ENCODE data around the gene EFHB.
"Not testable (repeated sequence)": the region's sequence is repeated elsewhere in the genome, so short reads cannot be mapped to it uniquely, and the experiment has no call there.

Gene EFHB

DNA sequence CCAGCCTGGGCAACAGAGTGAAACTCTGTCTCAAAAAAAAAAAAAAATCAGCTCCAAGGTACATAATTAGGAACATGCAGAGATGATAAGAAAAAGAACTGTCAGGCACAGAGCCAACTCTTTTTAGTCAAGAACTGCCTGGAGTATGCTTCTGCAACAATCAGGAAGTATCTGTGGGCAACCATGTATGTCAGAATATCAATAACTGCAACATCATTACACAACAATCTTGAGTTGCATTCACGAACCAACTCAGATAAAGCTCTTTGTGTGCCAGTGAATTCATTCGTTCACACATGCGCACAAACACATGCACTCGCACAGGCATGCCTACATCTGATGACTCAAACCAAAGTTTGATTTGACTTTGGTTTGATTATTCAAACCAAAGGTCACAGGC lies 32.1 kb downstream of the EFHB start:
- H3K9me3 Mint-ChIP-seq = peaks cover 11% of the 10 kb centered on the region
- no peaks in the 10 kb centered on the region for H3K27me3 Mint-ChIP-seq (ENCODE audit: low read depth, poor library complexity)
- H3K36me3 Mint-ChIP-seq (ENCODE audit: low read depth) = no peaks in the 10 kb centered on the region
- DNase-seq = no peak
- no peaks in the 10 kb centered on the region for H3K4me1 Mint-ChIP-seq
- TF ChIP-seq, protein P1, sequence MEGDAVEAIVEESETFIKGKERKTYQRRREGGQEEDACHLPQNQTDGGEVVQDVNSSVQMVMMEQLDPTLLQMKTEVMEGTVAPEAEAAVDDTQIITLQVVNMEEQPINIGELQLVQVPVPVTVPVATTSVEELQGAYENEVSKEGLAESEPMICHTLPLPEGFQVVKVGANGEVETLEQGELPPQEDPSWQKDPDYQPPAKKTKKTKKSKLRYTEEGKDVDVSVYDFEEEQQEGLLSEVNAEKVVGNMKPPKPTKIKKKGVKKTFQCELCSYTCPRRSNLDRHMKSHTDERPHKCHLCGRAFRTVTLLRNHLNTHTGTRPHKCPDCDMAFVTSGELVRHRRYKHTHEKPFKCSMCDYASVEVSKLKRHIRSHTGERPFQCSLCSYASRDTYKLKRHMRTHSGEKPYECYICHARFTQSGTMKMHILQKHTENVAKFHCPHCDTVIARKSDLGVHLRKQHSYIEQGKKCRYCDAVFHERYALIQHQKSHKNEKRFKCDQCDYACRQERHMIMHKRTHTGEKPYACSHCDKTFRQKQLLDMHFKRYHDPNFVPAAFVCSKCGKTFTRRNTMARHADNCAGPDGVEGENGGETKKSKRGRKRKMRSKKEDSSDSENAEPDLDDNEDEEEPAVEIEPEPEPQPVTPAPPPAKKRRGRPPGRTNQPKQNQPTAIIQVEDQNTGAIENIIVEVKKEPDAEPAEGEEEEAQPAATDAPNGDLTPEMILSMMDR (IDR thresholded peaks at IDR 0.05) = no peak
- H3K27ac Mint-ChIP-seq = no peak overlapping the region
- no peak overlapping the region for H3K4me3 Mint-ChIP-seq

DNA sequence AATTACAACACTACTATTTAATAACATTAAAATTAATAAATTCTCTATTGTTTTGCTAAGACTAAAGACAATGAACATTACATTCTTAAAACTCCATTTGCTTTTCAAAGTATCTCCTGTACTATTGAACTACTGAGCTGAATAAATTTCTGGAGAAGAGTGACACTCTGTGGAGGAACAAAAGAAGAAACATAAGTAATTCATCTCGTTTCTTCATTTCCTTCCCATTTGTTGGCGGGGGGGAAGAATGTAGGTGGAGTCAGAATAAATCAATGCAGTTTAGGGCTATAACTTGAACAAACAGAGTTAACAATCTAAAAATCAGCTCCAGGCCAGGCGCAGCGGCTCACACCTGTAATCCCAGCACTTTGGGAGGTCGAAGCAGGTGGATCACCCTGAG lies 32.7 kb downstream of the EFHB start:
- Mint-ChIP-seq H3K27ac (no peak overlapping the region), H3K4me3 (no peak overlapping the region), H3K27me3 (ENCODE audit: low read depth, poor library complexity) (peaks cover 4% of the 10 kb centered on the region), H3K36me3 (ENCODE audit: low read depth) (no peaks in the 10 kb centered on the region), H3K9me3 (peaks cover 10% of the 10 kb centered on the region), H3K4me1 (no peaks in the 10 kb centered on the region)
- no peak for DNase-seq
- TF ChIP-seq, protein P1 (IDR thresholded peaks at IDR 0.05) = no peak

DNA sequence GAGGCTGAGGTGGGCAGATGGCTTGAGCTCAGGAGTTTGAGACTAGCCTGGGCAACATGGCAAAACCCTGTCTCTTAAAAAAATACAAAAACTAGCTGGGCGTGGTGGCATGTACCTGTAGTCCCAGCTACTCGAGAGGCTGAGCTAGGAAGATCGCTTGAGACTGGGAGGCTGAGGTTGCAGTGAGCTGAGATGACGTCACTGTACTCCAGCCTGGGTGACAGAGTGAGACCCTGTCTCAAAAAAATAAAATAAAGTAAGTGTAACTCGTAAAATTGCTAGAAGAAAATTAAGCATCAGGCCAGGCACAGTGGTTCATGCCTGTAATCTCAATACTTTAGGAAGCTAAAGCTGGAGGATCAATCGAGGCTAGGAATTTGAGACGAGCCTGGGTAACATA lies 34.2 kb downstream of the EFHB start:
- H3K27me3 Mint-ChIP-seq (ENCODE audit: low read depth, poor library complexity) = not testable (repeated sequence)

DNA sequence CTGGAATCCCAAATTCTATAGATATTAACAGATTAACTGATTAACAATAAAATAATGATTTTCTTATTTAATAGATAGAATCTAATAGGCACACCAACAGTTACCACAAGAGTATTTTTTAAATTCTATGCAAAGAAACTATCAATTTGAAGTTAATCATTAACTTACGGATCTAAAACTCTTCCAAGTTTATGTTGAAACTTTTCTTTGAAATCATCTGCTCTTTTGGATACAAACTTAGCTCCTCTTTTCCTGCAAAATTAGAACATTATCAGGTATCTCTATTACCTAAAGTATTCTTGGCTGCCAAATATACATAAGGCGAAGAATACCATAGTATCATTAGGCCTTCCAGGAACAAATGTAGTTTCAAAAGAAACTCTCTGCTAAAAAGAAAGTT lies 34.8 kb downstream of the EFHB start:
- Mint-ChIP-seq H3K9me3 (no peaks in the 10 kb centered on the region), H3K27ac (no peak overlapping the region), H3K4me3 (no peak overlapping the region), H3K4me1 (no peaks in the 10 kb centered on the region), H3K27me3 (ENCODE audit: low read depth, poor library complexity) (peaks cover 9% of the 10 kb centered on the region), H3K36me3 (ENCODE audit: low read depth) (no peaks in the 10 kb centered on the region)
- DNase-seq = no peak
- TF ChIP-seq, protein P1 (IDR thresholded peaks at IDR 0.05) = no peak

More for the DNA sequence above, 34.2 kb downstream of the EFHB start:
- H3K4me3 Mint-ChIP-seq; H3K9me3 Mint-ChIP-seq; H3K36me3 Mint-ChIP-seq (ENCODE audit: low read depth); H3K27ac Mint-ChIP-seq; DNase-seq; H3K4me1 Mint-ChIP-seq: not testable (repeated sequence)

DNA sequence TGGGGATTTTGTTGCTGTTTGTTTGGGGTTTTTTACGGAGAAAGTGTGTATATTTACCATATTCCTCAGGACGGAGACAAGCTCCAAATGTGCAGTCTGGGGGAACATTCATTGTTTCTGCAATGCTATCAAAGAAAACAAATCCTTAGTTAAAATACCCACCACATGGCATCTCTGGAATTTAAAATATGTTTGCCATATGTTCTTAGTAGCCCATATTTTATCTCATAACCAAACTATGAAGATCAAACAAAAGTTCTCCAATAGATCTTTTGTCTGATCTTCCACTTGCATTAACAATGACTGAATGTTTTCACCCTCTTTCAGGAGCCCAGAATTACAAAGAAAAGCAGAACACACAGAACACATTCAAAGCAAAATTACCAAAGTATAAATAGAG lies 35.3 kb downstream of the EFHB start:
- H3K27ac Mint-ChIP-seq = no peak overlapping the region
- TF ChIP-seq, protein P1 (IDR thresholded peaks at IDR 0.05) = no peak
- no peaks in the 10 kb centered on the region for H3K9me3 Mint-ChIP-seq
- DNase-seq = no peak
- H3K4me3 Mint-ChIP-seq = no peak overlapping the region
- H3K36me3 Mint-ChIP-seq (ENCODE audit: low read depth) = no peaks in the 10 kb centered on the region
- H3K4me1 Mint-ChIP-seq = no peaks in the 10 kb centered on the region
- H3K27me3 Mint-ChIP-seq (ENCODE audit: low read depth, poor library complexity) = peaks cover 9% of the 10 kb centered on the region

DNA sequence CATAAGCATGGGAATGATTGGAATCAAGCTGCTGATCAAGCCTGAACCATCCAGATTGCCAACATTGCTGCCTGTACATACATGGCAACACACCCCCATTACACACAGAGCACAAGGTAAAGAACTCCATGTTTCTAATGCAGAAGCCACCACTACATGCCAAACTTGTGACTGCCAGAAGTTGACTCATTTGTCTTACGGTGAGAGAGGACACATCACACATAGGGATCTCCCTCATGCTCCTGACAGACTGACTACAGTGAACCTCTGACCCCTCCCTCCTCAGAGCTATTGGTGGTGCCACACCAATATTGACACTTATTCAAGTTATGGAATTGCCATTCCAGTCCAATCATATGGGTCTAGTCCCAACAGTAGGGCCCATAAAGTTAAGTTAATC lies 42.3 kb downstream of the EFHB start:
- Mint-ChIP-seq H3K4me3 (no peak overlapping the region), H3K36me3 (ENCODE audit: low read depth) (no peaks in the 10 kb centered on the region), H3K9me3 (no peaks in the 10 kb centered on the region), H3K4me1 (peaks cover 16% of the 10 kb centered on the region), H3K27ac (no peak overlapping the region), H3K27me3 (ENCODE audit: low read depth, poor library complexity) (peaks cover 14% of the 10 kb centered on the region)
- TF ChIP-seq, protein P1 (IDR thresholded peaks at IDR 0.05) = no peak
- no peak for DNase-seq

All from nephron progenitor cell (in vitro differentiated cells).